ENCODE measurements around the gene ADAMTSL3.

ADAMTSL3 gene

DNA sequence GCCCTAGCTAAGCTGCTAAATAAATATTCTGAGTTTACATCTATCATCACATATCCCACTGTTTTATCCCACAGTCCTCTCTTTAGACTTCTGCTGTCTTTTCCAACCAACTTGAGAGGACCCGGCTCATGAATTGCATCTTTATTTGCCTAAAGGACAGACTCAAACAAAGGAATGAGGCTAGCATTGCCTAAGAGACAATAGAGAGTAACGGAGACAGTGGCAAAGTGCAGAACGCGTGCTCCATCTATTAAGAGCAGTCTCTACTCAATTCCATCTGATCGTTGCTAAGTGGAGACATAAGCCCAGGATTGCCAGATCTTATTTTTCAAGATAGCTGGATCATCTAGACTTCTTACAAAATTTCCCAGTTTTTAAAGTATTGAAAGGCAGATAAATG is 2.3 kb downstream of the ADAMTSL3 start:
- peaks cover 34% of the 10 kb centered on the region for H3K27me3 ChIP-seq (ENCODE audit: insufficient read depth, insufficient read length)

GRCh38 chr15:83656943-83657528 is 3.1 kb downstream of the ADAMTSL3 start:
- Histone ChIP-seq H3K4me1 (ENCODE audit: insufficient read depth, insufficient read length) (peaks cover 6% of the 10 kb centered on the region), H3K4me3 (ENCODE audit: insufficient read length, low read depth) (no peak overlapping the region), H3K27me3 (ENCODE audit: insufficient read depth, insufficient read length) (peaks cover 32% of the 10 kb centered on the region), H3K36me3 (ENCODE audit: insufficient read depth, insufficient read length, low read length) (peaks cover 13% of the 10 kb centered on the region), H3K9ac (ENCODE audit: insufficient read length, low read depth) (no peak overlapping the region), H3K9me3 (ENCODE audit: insufficient read depth, low read length) (no peaks in the 10 kb centered on the region; the same call in 1 of the 2 replicates)
- DNase-seq (ENCODE audit: low read depth, low spot score) = no peak
- no peak for TF ChIP-seq YY1 (IDR thresholded peaks at IDR 0.05; ENCODE audit: insufficient read depth, insufficient read length)
- no peak for TF ChIP-seq ZNF274 (IDR thresholded peaks at IDR 0.05; ENCODE audit: low read depth, low read length)

More for the DNA sequence above, 2.3 kb downstream of the ADAMTSL3 start:
- TF ChIP-seq ZNF274 (IDR thresholded peaks at IDR 0.05; ENCODE audit: low read depth, low read length) (no peak), YY1 (IDR thresholded peaks at IDR 0.05; ENCODE audit: insufficient read depth, insufficient read length) (no peak), SUZ12 (IDR thresholded peaks at IDR 0.05; ENCODE audit: extremely low read depth, insufficient read depth, insufficient read length) (no peak)
- Histone ChIP-seq H3K4me3 (ENCODE audit: insufficient read length, low read depth) (no peak overlapping the region), H3K4me1 (ENCODE audit: insufficient read depth, insufficient read length) (peaks cover 6% of the 10 kb centered on the region), H3K36me3 (ENCODE audit: insufficient read depth, insufficient read length, low read length) (peaks cover 13% of the 10 kb centered on the region), H3K9me3 (ENCODE audit: insufficient read depth, low read length) (no peaks in the 10 kb centered on the region; the same call in 1 of the 2 replicates), H3K9ac (ENCODE audit: insufficient read length, low read depth) (no peak overlapping the region)
- no peak for DNase-seq (ENCODE audit: low read depth, low spot score)

DNA sequence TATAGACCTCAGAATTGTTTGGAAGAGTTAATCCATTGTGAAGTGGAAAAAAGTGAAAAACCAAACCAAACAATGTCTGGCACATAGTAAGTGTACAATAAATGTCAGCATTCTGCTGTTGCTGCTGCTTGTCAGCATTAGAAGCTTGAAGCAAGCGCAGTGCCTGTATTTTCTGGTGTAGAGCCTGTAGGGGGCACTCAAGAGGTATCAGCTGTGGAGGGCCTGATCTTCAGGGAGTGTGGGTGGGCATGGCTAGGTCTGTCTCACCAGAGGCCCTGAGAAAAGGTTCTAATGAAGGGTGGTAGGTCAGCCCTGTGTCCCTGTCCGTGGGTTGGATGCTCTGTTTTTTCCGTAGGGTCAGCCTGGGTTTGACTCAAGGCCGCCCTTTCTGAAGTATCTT is 3.6 kb downstream of the ADAMTSL3 start:
- no peak for DNase-seq (ENCODE audit: low read depth, low spot score)
- H3K4me1 ChIP-seq (ENCODE audit: insufficient read depth, insufficient read length) = peaks cover 6% of the 10 kb centered on the region
- H3K27me3 ChIP-seq (ENCODE audit: insufficient read depth, insufficient read length) = peaks cover 27% of the 10 kb centered on the region
- peaks cover 13% of the 10 kb centered on the region for H3K36me3 ChIP-seq (ENCODE audit: insufficient read depth, insufficient read length, low read length)
- no peak overlapping the region for H3K9ac ChIP-seq (ENCODE audit: insufficient read length, low read depth)
- H3K4me3 ChIP-seq (ENCODE audit: insufficient read length, low read depth) = no peak overlapping the region
- TF ChIP-seq ZNF274 (IDR thresholded peaks at IDR 0.05; ENCODE audit: low read depth, low read length) (no peak), YY1 (IDR thresholded peaks at IDR 0.05; ENCODE audit: insufficient read depth, insufficient read length) (no peak), SUZ12 (IDR thresholded peaks at IDR 0.05; ENCODE audit: extremely low read depth, insufficient read depth, insufficient read length) (no peak)
- no peaks in the 10 kb centered on the region; the same call in 1 of the 2 replicates for H3K9me3 ChIP-seq (ENCODE audit: insufficient read depth, low read length)

- peaks cover 6% of the 10 kb centered on the region for H3K4me1 ChIP-seq (ENCODE audit: insufficient read depth, insufficient read length)
- H3K36me3 ChIP-seq (ENCODE audit: insufficient read depth, insufficient read length, low read length) = peaks cover 13% of the 10 kb centered on the region
- no peaks in the 10 kb centered on the region; the same call in 1 of the 2 replicates for H3K9me3 ChIP-seq (ENCODE audit: insufficient read depth, low read length)
- H3K9ac ChIP-seq (ENCODE audit: insufficient read length, low read depth) = no peak overlapping the region
- TF ChIP-seq YY1 (IDR thresholded peaks at IDR 0.05; ENCODE audit: insufficient read depth, insufficient read length) (no peak), SUZ12 (IDR thresholded peaks at IDR 0.05; ENCODE audit: extremely low read depth, insufficient read depth, insufficient read length) (no peak), ZNF274 (IDR thresholded peaks at IDR 0.05; ENCODE audit: low read depth, low read length) (no peak)
- peaks cover 19% of the 10 kb centered on the region for H3K27me3 ChIP-seq (ENCODE audit: insufficient read depth, insufficient read length)
- no peak for DNase-seq (ENCODE audit: low read depth, low spot score)
- no peak overlapping the region for H3K4me3 ChIP-seq (ENCODE audit: insufficient read length, low read depth)
Measured at GRCh38 chr15:83658430-83659416, 4.8 kb downstream of the ADAMTSL3 start.

DNA sequence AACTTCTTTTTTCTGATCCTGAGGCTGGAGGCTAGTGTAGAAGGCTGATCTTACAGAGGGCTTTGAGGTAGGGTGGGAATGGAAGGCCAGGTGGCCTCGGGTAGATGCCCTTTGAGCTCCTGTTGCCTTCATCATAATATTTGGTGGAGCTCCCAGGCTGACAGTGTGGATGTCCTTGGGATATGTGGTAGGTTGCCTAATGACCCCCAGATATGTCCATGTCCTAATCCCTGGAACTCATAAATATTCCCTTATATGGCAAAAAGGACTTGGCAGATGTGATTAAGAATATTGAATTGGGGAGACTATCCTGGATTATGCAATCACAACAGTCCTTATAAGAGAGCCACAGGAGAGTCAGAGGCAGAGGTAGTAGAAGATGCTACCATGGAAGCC is 5.5 kb downstream of the ADAMTSL3 start:
- Histone ChIP-seq H3K9ac (ENCODE audit: insufficient read length, low read depth) (no peak overlapping the region), H3K36me3 (ENCODE audit: insufficient read depth, insufficient read length, low read length) (peaks cover 13% of the 10 kb centered on the region), H3K4me1 (ENCODE audit: insufficient read depth, insufficient read length) (peaks cover 6% of the 10 kb centered on the region), H3K9me3 (ENCODE audit: insufficient read depth, low read length) (no peaks in the 10 kb centered on the region; the same call in 1 of the 2 replicates), H3K4me3 (ENCODE audit: insufficient read length, low read depth) (no peak overlapping the region), H3K27me3 (ENCODE audit: insufficient read depth, insufficient read length) (peaks cover 16% of the 10 kb centered on the region)
- DNase-seq (ENCODE audit: low read depth, low spot score) = no peak
- TF ChIP-seq SUZ12 (IDR thresholded peaks at IDR 0.05; ENCODE audit: extremely low read depth, insufficient read depth, insufficient read length) (no peak), ZNF274 (IDR thresholded peaks at IDR 0.05; ENCODE audit: low read depth, low read length) (no peak), YY1 (IDR thresholded peaks at IDR 0.05; ENCODE audit: insufficient read depth, insufficient read length) (no peak)

DNA sequence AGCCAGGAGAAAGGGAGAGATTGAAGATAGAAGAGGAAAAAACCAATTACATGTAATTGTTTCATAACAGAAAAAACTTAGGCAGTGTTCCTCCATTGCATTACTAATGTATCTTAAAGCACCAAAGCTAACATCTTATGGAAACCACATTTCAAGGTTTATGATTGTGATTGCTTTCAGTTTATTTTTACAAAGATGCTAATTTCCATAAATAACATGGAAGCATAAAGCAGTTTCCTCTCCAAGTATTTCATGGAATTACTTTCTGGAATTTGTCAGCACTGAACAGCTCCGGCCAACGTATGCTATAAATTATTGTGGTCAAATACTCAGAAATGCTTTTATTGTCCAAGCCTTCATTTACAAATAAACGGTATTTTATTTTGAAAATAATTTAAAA is 11.6 kb downstream of the ADAMTSL3 start:
- Histone ChIP-seq H3K36me3 (ENCODE audit: insufficient read depth, insufficient read length, low read length) (no peaks in the 10 kb centered on the region), H3K9ac (ENCODE audit: insufficient read length, low read depth) (no peak overlapping the region), H3K27me3 (ENCODE audit: insufficient read depth, insufficient read length) (no peaks in the 10 kb centered on the region), H3K9me3 (ENCODE audit: insufficient read depth, low read length) (no peaks in the 10 kb centered on the region), H3K4me3 (ENCODE audit: insufficient read length, low read depth) (no peak overlapping the region), H3K4me1 (ENCODE audit: insufficient read depth, insufficient read length) (no peaks in the 10 kb centered on the region)
- TF ChIP-seq YY1 (IDR thresholded peaks at IDR 0.05; ENCODE audit: insufficient read depth, insufficient read length) (no peak), ZNF274 (IDR thresholded peaks at IDR 0.05; ENCODE audit: low read depth, low read length) (no peak), SUZ12 (IDR thresholded peaks at IDR 0.05; ENCODE audit: extremely low read depth, insufficient read depth, insufficient read length) (no peak)
- no peak for DNase-seq (ENCODE audit: low read depth, low spot score)

DNA sequence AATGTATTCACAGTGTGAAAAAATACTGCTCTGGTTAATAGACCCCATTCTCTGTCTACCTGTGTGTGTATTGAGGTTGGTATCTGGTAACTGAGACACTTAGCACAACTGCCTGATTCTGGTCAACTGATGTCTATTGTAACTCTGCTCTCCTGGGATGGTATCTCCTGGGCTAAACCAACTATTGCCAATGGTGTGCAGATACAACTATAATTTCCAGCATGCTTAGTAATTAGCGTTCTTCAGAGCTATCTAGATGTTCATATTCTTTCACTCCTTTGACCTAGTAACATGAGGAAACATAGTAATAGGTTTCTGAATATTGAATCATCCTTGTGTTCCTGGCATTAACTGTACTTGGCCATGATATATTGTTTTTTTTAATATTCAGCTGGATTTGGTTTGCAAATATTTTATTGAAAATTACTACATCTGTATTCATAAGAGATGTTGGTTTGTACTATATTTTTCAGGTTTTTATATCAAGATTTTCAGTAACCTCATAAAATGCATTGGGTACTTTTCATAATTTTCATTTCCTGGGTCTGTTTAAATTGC is 16.8 kb downstream of the ADAMTSL3 start:
- no peak for DNase-seq (ENCODE audit: low read depth, low spot score)
- TF ChIP-seq SUZ12 (IDR thresholded peaks at IDR 0.05; ENCODE audit: extremely low read depth, insufficient read depth, insufficient read length) (no peak), ZNF274 (IDR thresholded peaks at IDR 0.05; ENCODE audit: low read depth, low read length) (no peak)
- H3K4me3 ChIP-seq (ENCODE audit: insufficient read length, low read depth) = no peak overlapping the region
- no peaks in the 10 kb centered on the region for H3K27me3 ChIP-seq (ENCODE audit: insufficient read depth, insufficient read length)
- H3K4me1 ChIP-seq (ENCODE audit: insufficient read depth, insufficient read length) = no peaks in the 10 kb centered on the region
- H3K9me3 ChIP-seq (ENCODE audit: insufficient read depth, low read length) = peaks cover 11% of the 10 kb centered on the region
- H3K36me3 ChIP-seq (ENCODE audit: insufficient read depth, insufficient read length, low read length) = no peaks in the 10 kb centered on the region
- no peak overlapping the region for H3K9ac ChIP-seq (ENCODE audit: insufficient read length, low read depth)
